Measurements from ENCODE around the gene TTC23.

TTC23 gene

GRCh38 chr15:99140590-99140989 is 108.8 kb downstream of the TTC23 start:
- FAIRE-seq (no peak), DNase-seq (ENCODE audit: insufficient read length, low spot score) (no peak)

DNA sequence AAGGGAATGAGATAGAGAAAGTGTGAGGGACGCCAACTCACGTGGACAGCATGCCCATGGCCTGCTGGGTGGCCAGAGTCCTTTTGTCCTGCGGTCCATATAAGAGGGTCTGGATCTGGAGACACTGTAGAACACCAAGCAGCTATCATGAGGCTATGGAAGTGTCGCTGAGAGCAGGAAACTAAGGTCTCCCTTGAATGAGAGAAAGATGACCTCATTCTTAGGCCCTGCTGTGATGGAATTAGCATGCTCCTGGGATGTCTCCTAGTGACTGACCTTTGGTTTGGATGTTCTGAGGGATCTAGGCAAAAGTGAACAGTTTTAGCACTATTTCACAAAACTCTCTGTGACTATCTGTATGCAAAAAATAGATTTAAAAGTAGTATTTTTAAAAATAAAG is 110.1 kb downstream of the TTC23 start:
- DNase-seq (ENCODE audit: insufficient read length, low spot score) (no peak), FAIRE-seq (no peak)

GRCh38 chr15:99138491-99138982 is 110.8 kb downstream of the TTC23 start:
- FAIRE-seq (no peak), DNase-seq (ENCODE audit: insufficient read length, low spot score) (no peak)

DNA sequence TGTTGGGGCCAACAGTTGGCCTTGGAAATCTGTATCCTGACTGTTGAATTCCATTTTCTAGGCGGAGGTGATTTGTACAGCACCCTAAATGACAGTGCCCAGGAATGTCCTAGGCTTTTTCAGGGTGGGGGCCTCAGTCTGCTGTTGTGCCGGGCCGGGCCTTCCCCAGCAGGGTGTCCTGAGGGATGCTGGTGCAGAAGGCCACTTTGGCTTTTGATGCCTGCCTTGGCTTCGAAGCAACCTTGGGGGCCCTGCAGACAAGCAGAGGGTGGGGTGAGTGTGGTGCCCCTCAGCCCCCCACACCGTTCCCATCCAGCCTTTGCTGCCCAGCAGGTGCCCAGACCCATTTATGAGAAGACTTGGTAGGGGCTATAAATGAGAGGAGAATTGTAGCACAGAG is 111.5 kb downstream of the TTC23 start:
- FAIRE-seq (no peak), DNase-seq (ENCODE audit: insufficient read length, low spot score) (no peak)

DNA sequence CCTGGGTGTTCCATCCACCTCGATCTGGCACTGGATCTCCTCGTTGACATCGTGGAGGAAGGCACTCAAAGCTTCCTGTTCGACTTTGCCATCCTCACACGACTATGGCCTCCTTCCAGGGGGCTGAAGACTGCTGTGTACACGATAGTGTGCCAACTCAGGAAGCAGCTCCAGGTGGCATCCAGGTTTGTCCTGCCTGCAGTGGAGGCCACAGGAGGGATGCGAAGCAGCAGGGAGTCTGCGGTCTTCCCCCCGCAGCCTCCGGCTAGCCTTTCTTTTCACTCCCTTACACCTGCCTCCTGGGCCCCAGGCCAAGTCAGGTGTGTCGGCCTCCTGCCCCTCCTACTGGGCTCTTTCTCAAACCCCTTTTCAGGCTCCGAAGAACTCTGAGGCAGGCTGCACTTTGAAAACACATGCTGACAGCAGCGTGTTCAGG is 112.3 kb downstream of the TTC23 start:
- no peak for DNase-seq (ENCODE audit: insufficient read length, low spot score)
- FAIRE-seq = no peak

- DNase-seq (ENCODE audit: insufficient read length, low spot score) (no peak), FAIRE-seq (no peak)
These were observed 114.2 kb downstream of the TTC23 start for GRCh38 chr15:99135194-99135593.

DNA sequence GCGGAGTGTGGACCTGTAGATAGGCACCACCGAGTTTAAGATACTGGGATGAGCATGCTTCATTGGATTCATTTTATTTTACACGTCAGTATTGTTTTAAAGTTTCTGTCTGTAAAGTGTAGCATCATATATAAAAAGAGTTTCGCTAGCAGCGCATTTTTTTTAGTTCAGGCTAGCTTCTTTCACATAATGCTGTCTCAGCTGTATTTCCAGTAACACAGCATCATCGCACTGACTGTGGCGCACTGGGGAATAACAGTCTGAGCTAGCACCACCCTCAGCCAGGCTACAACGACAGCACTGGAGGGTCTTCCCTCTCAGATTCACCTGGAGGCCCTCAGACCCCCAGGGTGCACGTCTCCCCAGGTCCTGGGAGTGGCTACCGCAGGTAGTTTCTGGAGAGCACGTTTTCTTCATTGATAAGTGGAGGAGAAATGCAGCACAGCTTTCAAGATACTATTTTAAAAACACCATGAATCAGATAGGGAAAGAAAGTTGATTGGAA is 115.0 kb downstream of the TTC23 start:
- no peak for DNase-seq (ENCODE audit: insufficient read length, low spot score)
- FAIRE-seq = no peak

- DNase-seq (ENCODE audit: insufficient read length, low spot score) = no peak
- no peak for FAIRE-seq
These were observed 116.6 kb downstream of the TTC23 start for GRCh38 chr15:99132634-99133287.

- DNase-seq (ENCODE audit: insufficient read length, low spot score) (no peak), FAIRE-seq (no peak)
These were observed 117.3 kb downstream of the TTC23 start for GRCh38 chr15:99132122-99132521.

GRCh38 chr15:99131441-99132023 is 117.8 kb downstream of the TTC23 start:
- DNase-seq (ENCODE audit: insufficient read length, low spot score) (no peak), FAIRE-seq (no peak)

- DNase-seq (ENCODE audit: insufficient read length, low spot score) = no peak
- no peak for FAIRE-seq
These were observed 118.5 kb downstream of the TTC23 start for GRCh38 chr15:99130765-99131440.

- DNase-seq (ENCODE audit: insufficient read length, low spot score) (no peak), FAIRE-seq (no peak)
These were observed 119.1 kb downstream of the TTC23 start for GRCh38 chr15:99130314-99130713.

- no peak for FAIRE-seq
- DNase-seq (ENCODE audit: insufficient read length, low spot score) = no peak
These were observed 119.7 kb downstream of the TTC23 start for GRCh38 chr15:99129644-99130043.

DNA sequence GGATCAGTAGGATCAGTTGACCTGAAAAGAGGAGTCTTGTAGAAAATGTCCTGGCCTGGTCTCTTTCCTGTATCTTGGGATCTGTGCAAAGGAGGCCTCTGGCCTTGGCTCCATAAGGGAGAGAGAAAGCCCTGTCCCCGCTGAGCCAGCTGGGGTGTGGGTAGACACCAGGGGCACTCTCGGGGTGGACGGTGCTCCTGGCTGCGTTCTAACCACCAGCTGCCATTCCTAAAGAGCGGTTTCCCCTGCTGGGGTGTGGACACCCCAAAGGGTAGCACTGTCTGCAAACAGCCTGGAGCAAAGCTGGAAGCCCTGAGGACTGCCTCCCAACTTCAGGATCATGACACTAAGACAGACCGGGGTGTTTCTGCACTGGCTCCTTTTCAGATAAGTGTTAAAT is 121.0 kb downstream of the TTC23 start:
- DNase-seq (ENCODE audit: insufficient read length, low spot score) = no peak
- FAIRE-seq = no peak

GRCh38 chr15:99127773-99128172 is 121.6 kb downstream of the TTC23 start:
- FAIRE-seq (no peak), DNase-seq (ENCODE audit: insufficient read length, low spot score) (no peak)

GRCh38 chr15:99126930-99127329 is 122.5 kb downstream of the TTC23 start:
- DNase-seq (ENCODE audit: insufficient read length, low spot score) (no peak), FAIRE-seq (no peak)

- FAIRE-seq (no peak), DNase-seq (ENCODE audit: insufficient read length, low spot score) (no peak)
These were observed 123.2 kb downstream of the TTC23 start for GRCh38 chr15:99126131-99126588.

DNA sequence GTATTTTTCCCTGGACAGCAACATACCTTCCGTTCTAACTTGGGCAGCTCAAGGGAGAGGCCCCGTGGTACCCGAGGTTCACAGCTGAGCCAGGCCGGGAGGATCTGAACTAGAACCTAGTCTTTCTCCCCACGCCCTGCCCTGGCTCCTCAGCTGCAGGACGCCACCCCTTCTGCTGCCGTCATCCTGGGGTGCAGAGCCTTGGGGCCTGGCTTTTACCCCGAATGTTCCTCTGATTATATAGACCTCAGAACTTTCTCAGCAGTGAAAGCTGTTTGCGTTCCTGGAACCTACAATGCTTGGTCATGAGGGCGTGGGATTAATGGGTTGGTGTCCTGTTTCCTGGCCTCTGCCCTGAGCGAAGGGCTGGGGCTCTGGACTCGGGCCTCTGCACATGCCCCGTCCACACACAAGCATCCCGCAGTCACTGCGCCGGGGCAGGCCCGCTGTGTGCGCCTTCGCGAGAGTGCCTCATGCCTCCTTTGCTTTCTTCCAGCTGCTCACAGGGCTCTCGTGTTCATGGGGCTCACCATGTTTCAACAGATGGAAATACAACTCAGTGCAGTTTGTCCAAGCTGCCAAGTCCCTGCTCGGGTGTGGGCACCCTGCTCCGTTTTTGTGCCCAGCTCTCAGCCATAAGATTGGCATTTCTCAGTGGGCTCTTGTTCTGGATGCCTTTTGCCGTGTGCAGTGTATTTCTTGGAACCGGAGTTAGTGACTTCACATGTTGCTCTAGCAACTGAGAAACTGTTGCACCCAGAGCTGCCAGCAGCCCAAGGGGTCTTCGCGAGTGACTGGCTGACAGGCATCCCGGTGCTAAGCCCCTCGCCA is 124.1 kb downstream of the TTC23 start:
- no peak for DNase-seq (ENCODE audit: insufficient read length, low spot score)
- no peak for FAIRE-seq

DNA sequence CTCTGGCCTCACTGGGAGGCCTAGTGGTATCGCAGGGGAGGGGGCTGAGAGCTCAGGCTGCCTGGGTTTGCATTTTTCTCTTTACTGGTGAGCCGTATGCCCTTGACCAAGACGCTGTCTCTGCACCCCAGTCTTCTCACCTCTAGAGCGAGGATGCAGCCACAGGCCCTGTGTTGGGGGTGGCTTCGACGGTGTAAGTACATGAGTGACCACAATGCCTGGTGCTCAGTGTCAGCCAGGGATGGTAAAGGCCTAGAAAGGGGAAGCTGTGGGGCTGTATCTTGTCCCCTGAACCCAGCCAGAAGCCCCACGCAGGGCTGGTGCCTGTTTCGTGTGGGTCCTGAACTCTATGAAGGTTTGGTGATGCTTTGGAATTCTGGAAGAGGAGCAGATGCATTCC is 124.7 kb downstream of the TTC23 start:
- DNase-seq (ENCODE audit: insufficient read length, low spot score) = no peak
- no peak for FAIRE-seq

DNA sequence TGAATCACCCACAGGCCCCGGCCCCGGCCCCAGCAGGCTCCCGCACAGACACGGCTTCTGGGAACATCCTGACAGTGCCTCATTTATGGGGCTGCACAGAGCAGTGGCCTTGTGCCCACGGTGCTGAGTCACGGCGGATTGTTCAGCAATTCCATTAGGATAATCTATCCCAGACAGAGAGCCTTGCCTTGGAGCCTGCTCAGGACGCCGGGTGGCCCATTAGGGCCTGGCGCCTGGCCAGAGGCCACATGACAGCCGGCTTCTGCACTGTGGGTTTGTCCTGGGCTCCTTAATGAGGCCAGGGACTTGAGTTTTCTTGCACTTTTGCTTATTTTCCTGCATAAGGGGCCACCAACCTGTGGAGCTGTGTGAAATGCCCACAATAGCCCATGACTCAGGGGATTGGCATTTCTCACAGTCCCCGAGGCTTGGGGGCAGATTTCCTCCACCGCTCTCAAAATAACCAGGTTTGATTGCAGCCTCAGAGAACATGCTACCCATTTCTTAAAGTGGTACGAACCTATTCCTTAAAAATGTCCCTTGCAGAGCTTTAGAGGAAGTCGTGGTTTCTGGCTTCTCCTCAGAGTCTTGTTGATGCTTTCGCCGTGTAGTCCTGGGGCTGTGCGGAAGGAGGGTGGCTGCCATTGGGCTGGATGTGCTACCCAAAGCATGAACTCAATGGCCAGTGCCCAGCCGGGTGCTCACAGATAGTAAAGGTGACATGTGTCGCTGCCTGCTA is 125.5 kb downstream of the TTC23 start:
- FAIRE-seq (peak; percentile 48), DNase-seq (ENCODE audit: insufficient read length, low spot score) (peak; percentile 87)

All from HTR-8/SVneo (cell line).